ENCODE results near the gene VANGL2.

Gene VANGL2

DNA sequence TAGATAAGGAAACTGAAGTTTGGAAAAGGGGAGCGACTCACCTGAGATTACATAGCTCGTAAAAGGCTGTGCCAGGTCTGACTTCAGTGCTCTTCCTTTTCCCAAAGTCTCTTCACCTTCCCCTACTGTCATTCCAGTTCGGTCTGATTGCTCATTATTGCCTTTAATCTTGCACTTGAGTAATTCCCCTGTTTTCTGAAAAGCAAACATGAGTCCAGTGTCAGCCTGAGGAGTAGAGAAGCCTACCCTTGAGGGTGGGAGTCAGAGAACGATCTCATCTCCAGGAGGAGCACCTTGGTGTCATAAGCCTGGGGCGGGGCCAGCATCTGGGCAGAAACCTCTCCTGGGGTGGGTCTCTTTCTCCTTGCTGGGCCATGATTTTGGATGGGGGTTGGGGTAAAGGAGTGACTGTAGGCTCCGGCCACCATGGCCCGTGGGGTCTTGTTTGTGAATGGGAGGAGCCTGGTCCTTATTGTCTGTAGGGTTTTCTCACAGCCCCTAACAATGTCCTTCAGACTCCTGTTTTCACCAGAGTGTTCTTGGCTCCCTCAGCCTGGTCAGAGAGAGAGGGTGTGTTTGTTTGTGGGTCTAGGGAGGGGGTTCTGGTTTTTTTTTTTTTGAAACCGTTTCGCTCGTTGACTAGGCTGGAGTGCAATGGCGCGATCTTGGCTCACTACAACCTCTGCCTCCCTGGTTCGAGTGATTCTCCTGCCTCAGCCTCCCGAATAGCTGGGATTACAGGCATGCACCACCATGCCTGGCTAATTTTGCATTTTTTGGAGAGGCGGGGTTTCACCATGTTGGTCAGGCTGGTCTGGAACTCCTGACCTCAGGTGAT is 6.0 kb downstream of the VANGL2 start:
- Histone ChIP-seq H3K9me3 (ENCODE audit: control insufficient read depth, insufficient read depth, low read length) (no peaks in the 10 kb centered on the region), H3K4me1 (ENCODE audit: control insufficient read depth, insufficient read depth, low read length) (peaks cover 24% of the 10 kb centered on the region), H3K36me3 (ENCODE audit: control insufficient read depth, insufficient read depth, low read length) (no peaks in the 10 kb centered on the region), H3K4me3 (ENCODE audit: low read length) (no peak overlapping the region), H3K27me3 (ENCODE audit: control insufficient read depth, insufficient read depth, low read length) (no peaks in the 10 kb centered on the region), H3K27ac (ENCODE audit: low read length) (no peak overlapping the region)
- DNase-seq (ENCODE audit: low read depth, low spot score), result no peak
- WGBS (ENCODE audit: insufficient coverage, insufficient read length), result no CpG with 5 or more reads among the region's 15 CpGs

DNA sequence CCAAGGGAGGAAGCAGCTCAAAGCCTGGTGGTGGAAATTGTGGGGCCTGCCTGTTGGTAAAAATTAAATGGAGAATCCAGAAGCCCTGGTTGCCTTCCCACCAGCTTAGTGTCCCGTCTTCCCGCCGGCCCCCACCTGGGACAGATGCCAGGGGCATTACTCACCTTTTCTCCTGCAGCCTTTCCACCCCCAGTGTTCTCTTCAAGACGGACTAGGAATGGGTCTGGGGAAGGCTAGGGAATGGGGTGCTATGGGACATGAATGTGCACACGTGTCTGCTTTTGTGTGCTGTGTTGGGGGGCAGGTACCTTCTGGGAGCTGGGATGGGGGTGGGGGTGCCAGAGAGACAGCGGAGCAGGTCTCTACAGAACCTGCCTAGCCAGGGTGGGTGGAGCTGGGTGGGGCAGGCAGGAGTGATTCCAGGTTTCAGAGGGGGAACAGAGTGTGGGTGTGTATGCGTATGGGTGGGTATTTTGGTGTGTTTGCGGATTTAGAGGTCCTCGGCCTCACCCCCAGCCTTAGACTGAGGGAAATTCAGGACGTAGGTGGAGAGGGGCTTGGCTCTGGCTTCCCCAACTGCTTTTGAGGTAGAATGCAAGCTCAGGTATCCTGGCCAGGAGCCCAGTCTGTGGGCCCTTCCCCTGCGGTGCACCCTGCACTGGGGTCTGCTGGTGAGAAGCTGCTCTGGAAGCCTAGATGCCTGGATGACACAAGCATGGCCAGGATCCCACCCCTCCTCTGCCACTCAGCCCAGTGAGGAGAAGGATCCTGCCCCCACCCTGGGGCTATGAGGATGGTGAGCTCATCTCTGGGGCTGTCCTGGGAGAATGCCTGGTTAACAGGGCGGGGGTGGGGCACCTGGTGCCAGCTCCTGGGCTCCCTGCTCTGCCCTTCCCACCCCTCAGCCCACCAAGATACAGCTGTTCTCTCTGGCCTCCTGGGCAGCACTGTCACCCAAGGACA is 7.8 kb downstream of the VANGL2 start:
- H3K9me3 ChIP-seq (ENCODE audit: control insufficient read depth, insufficient read depth, low read length), result no peaks in the 10 kb centered on the region
- peaks cover 18% of the 10 kb centered on the region for H3K4me1 ChIP-seq (ENCODE audit: control insufficient read depth, insufficient read depth, low read length)
- H3K4me3 ChIP-seq (ENCODE audit: low read length), result no peak overlapping the region
- H3K36me3 ChIP-seq (ENCODE audit: control insufficient read depth, insufficient read depth, low read length), result no peaks in the 10 kb centered on the region
- WGBS (ENCODE audit: insufficient coverage, insufficient read length), result 100% methylated on average over 2 of the region's 12 CpGs
- no peak overlapping the region for H3K27ac ChIP-seq (ENCODE audit: low read length)
- no peak for DNase-seq (ENCODE audit: low read depth, low spot score)
- no peaks in the 10 kb centered on the region for H3K27me3 ChIP-seq (ENCODE audit: control insufficient read depth, insufficient read depth, low read length)

DNA sequence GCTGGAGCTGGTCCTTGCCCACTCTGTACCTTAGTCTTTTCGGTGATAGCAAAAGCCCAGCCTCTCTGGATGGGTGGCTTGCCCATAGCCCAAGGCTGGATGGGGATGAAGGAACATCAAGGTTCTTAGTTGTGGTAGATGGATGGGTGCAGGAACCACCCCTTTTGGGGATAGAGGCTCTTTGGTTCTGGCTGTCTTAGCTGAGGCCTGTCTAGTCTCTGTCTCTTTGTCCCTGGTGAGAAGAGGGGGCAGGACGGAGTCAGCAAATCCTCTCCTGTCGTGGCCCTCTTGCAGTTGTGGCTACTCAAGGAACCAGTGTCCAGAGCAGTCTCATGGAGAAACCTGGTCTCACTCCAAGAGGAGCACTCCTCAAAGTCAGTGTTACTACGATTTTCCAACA is 8.5 kb downstream of the VANGL2 start:
- H3K4me3 ChIP-seq (ENCODE audit: low read length), result no peak overlapping the region
- H3K9me3 ChIP-seq (ENCODE audit: control insufficient read depth, insufficient read depth, low read length), result no peaks in the 10 kb centered on the region
- no peak overlapping the region for H3K27ac ChIP-seq (ENCODE audit: low read length)
- no peak for DNase-seq (ENCODE audit: low read depth, low spot score)
- peaks cover 18% of the 10 kb centered on the region for H3K4me1 ChIP-seq (ENCODE audit: control insufficient read depth, insufficient read depth, low read length)
- WGBS (ENCODE audit: insufficient coverage, insufficient read length), result no CpG with 5 or more reads among the region's 4 CpGs
- H3K27me3 ChIP-seq (ENCODE audit: control insufficient read depth, insufficient read depth, low read length), result no peaks in the 10 kb centered on the region
- H3K36me3 ChIP-seq (ENCODE audit: control insufficient read depth, insufficient read depth, low read length), result no peaks in the 10 kb centered on the region

DNA sequence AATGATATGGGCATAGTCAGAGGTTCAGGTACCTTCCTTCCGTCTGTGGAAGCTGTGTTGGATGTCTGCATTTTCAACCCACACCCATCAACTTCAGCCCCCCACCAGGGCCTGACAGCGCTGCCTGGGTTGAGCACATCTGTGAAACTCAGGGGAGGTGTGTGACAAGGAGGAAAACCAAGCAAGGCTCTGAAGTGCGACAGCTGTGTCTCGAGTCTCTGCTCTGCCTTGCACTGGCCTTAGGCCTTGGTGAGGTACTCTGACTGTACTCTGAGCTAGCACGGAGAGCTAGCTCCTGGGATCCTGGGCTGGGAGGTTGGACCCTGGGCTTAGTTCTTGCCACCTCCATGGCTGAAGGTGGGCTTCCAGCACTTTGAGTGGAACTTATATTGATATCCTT is 9.1 kb downstream of the VANGL2 start:
- H3K4me3 ChIP-seq (ENCODE audit: low read length), result no peak overlapping the region
- no peaks in the 10 kb centered on the region for H3K36me3 ChIP-seq (ENCODE audit: control insufficient read depth, insufficient read depth, low read length)
- no peak overlapping the region for H3K27ac ChIP-seq (ENCODE audit: low read length)
- no peak for DNase-seq (ENCODE audit: low read depth, low spot score)
- no peaks in the 10 kb centered on the region for H3K27me3 ChIP-seq (ENCODE audit: control insufficient read depth, insufficient read depth, low read length)
- peaks cover 16% of the 10 kb centered on the region for H3K4me1 ChIP-seq (ENCODE audit: control insufficient read depth, insufficient read depth, low read length)
- WGBS (ENCODE audit: insufficient coverage, insufficient read length), result no CpG with 5 or more reads among the region's 5 CpGs
- H3K9me3 ChIP-seq (ENCODE audit: control insufficient read depth, insufficient read depth, low read length), result no peaks in the 10 kb centered on the region

DNA sequence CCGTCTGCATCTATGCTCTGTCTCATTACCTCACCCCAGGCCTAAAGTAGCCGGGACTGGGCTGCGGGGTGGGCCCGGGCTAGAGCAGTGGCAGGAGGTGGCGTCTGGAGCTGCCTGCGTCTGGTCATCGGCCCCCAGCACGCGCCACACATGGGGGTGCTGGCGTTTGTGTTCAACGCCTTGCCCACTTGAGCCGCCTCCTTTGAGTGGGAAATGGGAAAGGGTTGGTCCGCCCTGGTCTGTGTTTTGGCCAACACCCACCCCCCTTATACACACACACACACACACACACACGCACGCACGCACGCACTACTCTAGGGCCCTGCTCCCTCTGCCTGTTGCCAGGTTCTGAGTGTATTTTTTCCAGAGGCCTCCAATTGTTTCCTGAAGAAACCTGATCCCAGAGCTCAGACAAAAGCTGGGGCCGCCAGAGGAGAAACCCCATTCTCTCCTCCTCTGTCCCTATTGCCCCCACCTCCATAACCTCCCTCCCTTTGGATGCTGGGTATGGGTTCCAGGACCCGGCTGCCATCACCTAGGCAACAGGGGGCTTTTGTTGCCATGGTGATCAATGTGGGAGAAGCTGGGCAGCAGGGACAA is 10.1 kb downstream of the VANGL2 start:
- H3K4me3 ChIP-seq (ENCODE audit: low read length), result no peak overlapping the region
- no peaks in the 10 kb centered on the region for H3K9me3 ChIP-seq (ENCODE audit: control insufficient read depth, insufficient read depth, low read length)
- H3K36me3 ChIP-seq (ENCODE audit: control insufficient read depth, insufficient read depth, low read length), result no peaks in the 10 kb centered on the region
- no peak for DNase-seq (ENCODE audit: low read depth, low spot score)
- peaks cover 16% of the 10 kb centered on the region for H3K4me1 ChIP-seq (ENCODE audit: control insufficient read depth, insufficient read depth, low read length)
- no CpG with 5 or more reads among the region's 19 CpGs for WGBS (ENCODE audit: insufficient coverage, insufficient read length)
- no peaks in the 10 kb centered on the region for H3K27me3 ChIP-seq (ENCODE audit: control insufficient read depth, insufficient read depth, low read length)
- H3K27ac ChIP-seq (ENCODE audit: low read length), result no peak overlapping the region

DNA sequence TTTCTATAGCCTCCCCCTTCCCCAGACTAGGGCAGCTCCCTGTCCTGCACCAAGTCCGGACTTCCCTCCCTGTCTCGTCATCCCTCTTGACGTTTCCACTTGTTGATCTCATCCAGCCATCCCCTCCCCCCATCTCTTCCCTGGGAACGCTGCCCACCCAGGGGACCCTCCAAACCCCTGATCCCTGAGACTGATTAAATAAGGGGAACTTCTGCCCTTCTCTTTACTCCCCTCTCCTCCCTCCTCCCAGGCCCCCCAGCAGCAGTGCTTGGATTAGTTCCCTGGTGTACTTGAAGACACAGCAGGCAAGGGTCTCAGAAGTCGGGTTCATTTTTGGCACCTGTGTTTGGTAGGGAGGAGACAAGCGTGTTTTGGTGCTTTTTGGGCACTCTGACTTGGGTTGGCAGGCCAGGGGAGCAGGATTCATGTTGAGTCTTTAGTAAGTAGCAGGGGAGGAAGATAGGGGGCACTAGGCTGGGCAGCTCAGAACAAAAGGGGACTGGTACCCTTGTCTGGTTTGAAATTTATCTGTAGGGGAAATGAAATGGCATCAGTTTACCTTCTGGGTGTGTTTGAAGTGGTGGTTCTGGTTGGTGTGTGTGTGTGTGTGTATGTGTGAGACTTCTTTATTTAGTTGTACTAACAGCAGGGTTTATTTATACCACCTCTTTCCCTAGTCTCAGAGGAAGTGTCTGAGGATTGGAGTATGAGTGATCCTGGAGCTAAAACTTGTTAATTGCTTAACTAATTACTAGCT is 11.1 kb downstream of the VANGL2 start:
- peaks cover 16% of the 10 kb centered on the region for H3K4me1 ChIP-seq (ENCODE audit: control insufficient read depth, insufficient read depth, low read length)
- no peak overlapping the region for H3K4me3 ChIP-seq (ENCODE audit: low read length)
- H3K9me3 ChIP-seq (ENCODE audit: control insufficient read depth, insufficient read depth, low read length), result no peaks in the 10 kb centered on the region
- no peak overlapping the region for H3K27ac ChIP-seq (ENCODE audit: low read length)
- peaks cover 6% of the 10 kb centered on the region for H3K36me3 ChIP-seq (ENCODE audit: control insufficient read depth, insufficient read depth, low read length)
- no peaks in the 10 kb centered on the region for H3K27me3 ChIP-seq (ENCODE audit: control insufficient read depth, insufficient read depth, low read length)
- WGBS (ENCODE audit: insufficient coverage, insufficient read length), result no CpG with 5 or more reads among the region's 6 CpGs
- no peak for DNase-seq (ENCODE audit: low read depth, low spot score)

DNA sequence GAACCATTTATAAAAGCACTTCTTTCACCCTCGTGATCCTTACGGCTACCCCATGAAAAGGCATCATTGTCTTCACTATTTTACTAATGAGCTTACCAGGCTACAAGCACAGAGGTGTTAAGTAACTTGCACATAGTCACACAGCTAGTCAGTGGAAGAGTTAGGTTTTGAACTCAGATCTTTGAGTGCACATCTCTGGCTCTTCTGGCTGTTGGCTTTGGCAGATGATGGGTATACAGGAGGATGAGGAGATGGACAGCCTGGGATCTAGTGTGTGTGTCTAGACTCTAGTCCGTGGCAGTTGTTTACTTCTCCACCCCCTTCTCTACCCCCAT is 11.6 kb downstream of the VANGL2 start:
- Histone ChIP-seq H3K9me3 (ENCODE audit: control insufficient read depth, insufficient read depth, low read length) (no peaks in the 10 kb centered on the region), H3K4me3 (ENCODE audit: low read length) (no peak overlapping the region)
- no CpG with 5 or more reads among the region's 3 CpGs for WGBS (ENCODE audit: insufficient coverage, insufficient read length)

DNA sequence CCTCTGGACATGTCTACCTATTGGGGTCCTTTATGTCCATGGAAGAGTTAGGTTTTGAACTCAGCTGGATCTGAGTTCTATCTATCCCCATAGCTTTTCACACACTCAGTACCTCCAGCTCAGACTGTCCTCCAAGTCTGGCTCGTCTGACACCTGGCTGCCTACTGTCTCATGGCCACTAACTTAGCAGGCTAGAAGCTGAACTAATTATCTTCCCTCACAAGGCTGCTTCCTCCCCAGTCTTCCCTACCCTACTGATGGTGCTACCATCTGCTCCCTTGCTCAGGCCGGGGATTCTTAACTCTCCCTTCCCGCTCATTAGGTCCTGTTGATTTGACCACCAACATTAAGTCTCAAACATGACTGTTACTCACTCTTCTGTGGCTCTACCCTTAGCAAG is 13.4 kb downstream of the VANGL2 start:
- peaks cover 17% of the 10 kb centered on the region for H3K36me3 ChIP-seq (ENCODE audit: control insufficient read depth, insufficient read depth, low read length)
- H3K27me3 ChIP-seq (ENCODE audit: control insufficient read depth, insufficient read depth, low read length), result no peaks in the 10 kb centered on the region
- H3K4me3 ChIP-seq (ENCODE audit: low read length), result no peak overlapping the region
- no peak for DNase-seq (ENCODE audit: low read depth, low spot score)
- H3K9me3 ChIP-seq (ENCODE audit: control insufficient read depth, insufficient read depth, low read length), result no peaks in the 10 kb centered on the region
- H3K27ac ChIP-seq (ENCODE audit: low read length), result no peak overlapping the region
- peaks cover 8% of the 10 kb centered on the region for H3K4me1 ChIP-seq (ENCODE audit: control insufficient read depth, insufficient read depth, low read length)
- WGBS (ENCODE audit: insufficient coverage, insufficient read length), result no CpG with 5 or more reads among the region's 3 CpGs

More for the DNA sequence above, 11.6 kb downstream of the VANGL2 start:
- H3K27ac ChIP-seq (ENCODE audit: low read length), result no peak overlapping the region
- DNase-seq (ENCODE audit: low read depth, low spot score), result no peak
- H3K36me3 ChIP-seq (ENCODE audit: control insufficient read depth, insufficient read depth, low read length), result peaks cover 8% of the 10 kb centered on the region
- no peaks in the 10 kb centered on the region for H3K27me3 ChIP-seq (ENCODE audit: control insufficient read depth, insufficient read depth, low read length)
- H3K4me1 ChIP-seq (ENCODE audit: control insufficient read depth, insufficient read depth, low read length), result peaks cover 16% of the 10 kb centered on the region

DNA sequence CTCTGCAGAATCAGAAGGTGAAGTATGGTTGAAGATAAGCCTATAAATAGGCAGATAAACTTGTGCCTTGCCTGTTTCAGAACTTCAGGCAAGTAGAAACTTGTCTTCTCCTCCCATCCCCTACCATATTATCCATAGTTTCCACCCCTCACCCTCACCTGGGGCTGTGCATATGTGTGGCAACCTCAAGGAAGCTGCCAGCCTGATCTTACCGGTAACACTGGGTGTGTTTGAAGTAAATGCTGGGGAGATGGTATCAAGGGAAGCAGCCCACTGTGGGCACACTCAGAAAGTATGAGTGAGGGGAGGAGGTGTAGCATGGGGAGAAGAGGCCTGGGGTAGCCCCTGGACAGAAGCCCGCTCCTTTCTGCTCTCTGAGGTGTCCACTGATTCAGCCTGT is 14.5 kb downstream of the VANGL2 start:
- no peaks in the 10 kb centered on the region for H3K9me3 ChIP-seq (ENCODE audit: control insufficient read depth, insufficient read depth, low read length)
- H3K27ac ChIP-seq (ENCODE audit: low read length), result no peak overlapping the region
- no peaks in the 10 kb centered on the region for H3K27me3 ChIP-seq (ENCODE audit: control insufficient read depth, insufficient read depth, low read length)
- no peak overlapping the region for H3K4me3 ChIP-seq (ENCODE audit: low read length)
- H3K4me1 ChIP-seq (ENCODE audit: control insufficient read depth, insufficient read depth, low read length), result peaks cover 8% of the 10 kb centered on the region
- peaks cover 25% of the 10 kb centered on the region for H3K36me3 ChIP-seq (ENCODE audit: control insufficient read depth, insufficient read depth, low read length)
- no CpG with 5 or more reads among the region's 2 CpGs for WGBS (ENCODE audit: insufficient coverage, insufficient read length)
- DNase-seq (ENCODE audit: low read depth, low spot score), result no peak

All from iPS DF 6.9 (cell line).